Measurements from ENCODE around the gene PBRM1. TPM values are rescaled to one million over a fixed set of nuclear protein-coding genes. Genes with fewer than 3 reads are reported as not detected.
A peak's percentile ranks its signal among the peaks of the same experiment; 100 is the strongest.

The PBRM1 gene
- total and polyA plus RNA-seq, 2 of the 13 experiments (the other 11 are each of a cell fraction or from before 2014, with no cell fraction given), result 10.9 to 33.2 TPM

DNA sequence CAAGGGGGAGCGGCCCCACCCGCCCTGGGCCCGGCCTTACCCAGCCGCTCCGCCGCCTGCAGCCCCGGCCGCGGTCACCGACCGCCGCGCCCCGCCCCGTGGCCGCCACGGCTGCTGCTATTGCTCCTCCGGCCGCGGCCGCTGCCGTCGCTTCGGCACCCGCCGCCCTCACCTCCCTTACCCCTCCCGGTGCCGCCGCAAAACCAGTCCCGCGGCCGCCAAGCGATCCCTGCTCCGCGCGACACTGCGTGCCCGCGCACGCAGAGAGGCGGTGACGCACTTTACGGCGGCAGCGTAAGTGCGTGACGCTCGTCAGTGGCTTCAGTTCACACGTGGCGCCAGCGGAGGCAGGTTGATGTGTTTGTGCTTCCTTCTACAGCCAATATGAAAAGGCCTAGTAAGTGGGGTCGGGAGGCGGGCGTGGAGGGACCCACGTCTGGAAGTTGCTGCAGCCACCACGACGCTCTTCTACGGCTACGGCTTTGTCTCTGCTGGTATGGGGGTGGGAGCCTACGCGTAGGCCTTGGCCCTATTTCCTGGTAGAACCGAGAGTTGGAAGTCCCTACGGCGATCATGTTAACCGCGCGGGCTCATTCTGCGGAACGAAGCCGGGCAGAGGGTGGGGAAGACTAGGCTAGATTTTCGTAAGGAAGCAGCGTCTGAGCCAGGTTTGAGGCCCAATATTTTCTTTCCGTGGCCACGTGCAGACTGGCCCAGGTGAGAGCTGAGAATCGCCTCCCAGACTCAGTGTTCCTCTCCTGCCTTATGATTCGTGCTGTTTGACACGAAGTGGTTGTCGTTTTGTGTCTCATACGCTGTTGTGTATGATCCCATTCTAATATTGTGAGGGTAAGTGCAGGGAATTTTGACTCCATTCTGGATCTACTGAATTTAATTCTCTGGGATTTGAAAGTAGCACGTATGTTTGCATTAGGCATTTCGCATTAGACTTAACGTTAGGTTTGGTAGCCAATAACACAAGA, at the start of gene PBRM1, which contains the start of gene GNL3 (continued):
- TF ChIP-seq, protein P1, sequence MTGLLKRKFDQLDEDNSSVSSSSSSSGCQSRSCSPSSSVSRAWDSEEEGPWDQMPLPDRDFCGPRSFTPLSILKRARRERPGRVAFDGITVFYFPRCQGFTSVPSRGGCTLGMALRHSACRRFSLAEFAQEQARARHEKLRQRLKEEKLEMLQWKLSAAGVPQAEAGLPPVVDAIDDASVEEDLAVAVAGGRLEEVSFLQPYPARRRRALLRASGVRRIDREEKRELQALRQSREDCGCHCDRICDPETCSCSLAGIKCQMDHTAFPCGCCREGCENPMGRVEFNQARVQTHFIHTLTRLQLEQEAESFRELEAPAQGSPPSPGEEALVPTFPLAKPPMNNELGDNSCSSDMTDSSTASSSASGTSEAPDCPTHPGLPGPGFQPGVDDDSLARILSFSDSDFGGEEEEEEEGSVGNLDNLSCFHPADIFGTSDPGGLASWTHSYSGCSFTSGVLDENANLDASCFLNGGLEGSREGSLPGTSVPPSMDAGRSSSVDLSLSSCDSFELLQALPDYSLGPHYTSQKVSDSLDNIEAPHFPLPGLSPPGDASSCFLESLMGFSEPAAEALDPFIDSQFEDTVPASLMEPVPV (CRISPR knock-in tag; IDR thresholded peaks at IDR 0.05), result peak; percentile 95; the same call in 1 of the 2 replicates
- TF ChIP-seq, protein P2, sequence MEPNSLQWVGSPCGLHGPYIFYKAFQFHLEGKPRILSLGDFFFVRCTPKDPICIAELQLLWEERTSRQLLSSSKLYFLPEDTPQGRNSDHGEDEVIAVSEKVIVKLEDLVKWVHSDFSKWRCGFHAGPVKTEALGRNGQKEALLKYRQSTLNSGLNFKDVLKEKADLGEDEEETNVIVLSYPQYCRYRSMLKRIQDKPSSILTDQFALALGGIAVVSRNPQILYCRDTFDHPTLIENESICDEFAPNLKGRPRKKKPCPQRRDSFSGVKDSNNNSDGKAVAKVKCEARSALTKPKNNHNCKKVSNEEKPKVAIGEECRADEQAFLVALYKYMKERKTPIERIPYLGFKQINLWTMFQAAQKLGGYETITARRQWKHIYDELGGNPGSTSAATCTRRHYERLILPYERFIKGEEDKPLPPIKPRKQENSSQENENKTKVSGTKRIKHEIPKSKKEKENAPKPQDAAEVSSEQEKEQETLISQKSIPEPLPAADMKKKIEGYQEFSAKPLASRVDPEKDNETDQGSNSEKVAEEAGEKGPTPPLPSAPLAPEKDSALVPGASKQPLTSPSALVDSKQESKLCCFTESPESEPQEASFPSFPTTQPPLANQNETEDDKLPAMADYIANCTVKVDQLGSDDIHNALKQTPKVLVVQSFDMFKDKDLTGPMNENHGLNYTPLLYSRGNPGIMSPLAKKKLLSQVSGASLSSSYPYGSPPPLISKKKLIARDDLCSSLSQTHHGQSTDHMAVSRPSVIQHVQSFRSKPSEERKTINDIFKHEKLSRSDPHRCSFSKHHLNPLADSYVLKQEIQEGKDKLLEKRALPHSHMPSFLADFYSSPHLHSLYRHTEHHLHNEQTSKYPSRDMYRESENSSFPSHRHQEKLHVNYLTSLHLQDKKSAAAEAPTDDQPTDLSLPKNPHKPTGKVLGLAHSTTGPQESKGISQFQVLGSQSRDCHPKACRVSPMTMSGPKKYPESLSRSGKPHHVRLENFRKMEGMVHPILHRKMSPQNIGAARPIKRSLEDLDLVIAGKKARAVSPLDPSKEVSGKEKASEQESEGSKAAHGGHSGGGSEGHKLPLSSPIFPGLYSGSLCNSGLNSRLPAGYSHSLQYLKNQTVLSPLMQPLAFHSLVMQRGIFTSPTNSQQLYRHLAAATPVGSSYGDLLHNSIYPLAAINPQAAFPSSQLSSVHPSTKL (CRISPR knock-in tag; IDR thresholded peaks at IDR 0.05), result peak; percentile 77; the same call in 1 of the 2 replicates
- TF ChIP-seq ZNF564 (CRISPR knock-in tag; IDR thresholded peaks at IDR 0.05) (no peak), MED13 (CRISPR knock-in tag; IDR thresholded peaks at IDR 0.05) (peak; percentile 67), MED8 (CRISPR knock-in tag; IDR thresholded peaks at IDR 0.05; ENCODE audit: insufficient replicate concordance) (peak; percentile 86), GTF3A (CRISPR knock-in tag; conservative IDR thresholded peaks at IDR 0.05) (no peak), ZBTB3 (CRISPR knock-in tag; IDR thresholded peaks at IDR 0.05; ENCODE audit: borderline replicate concordance, low read depth) (peak; percentile 43; the same call in 1 of the 2 replicates), TGIF2 (CRISPR knock-in tag; IDR thresholded peaks at IDR 0.05) (peak; percentile 94), MAFF (IDR thresholded peaks at IDR 0.05; ENCODE audit: low read depth, low read length) (no peak), ATF7-NPFF (CRISPR knock-in tag; IDR thresholded peaks at IDR 0.05; ENCODE audit: low read depth) (peak; percentile 23; the same call in 1 of the 2 replicates), ZNF607 (CRISPR knock-in tag; IDR thresholded peaks at IDR 0.05; ENCODE audit: borderline replicate concordance) (peak; percentile 65; the same call in 1 of the 2 replicates), ZNF383 (CRISPR knock-in tag; IDR thresholded peaks at IDR 0.05; ENCODE audit: borderline replicate concordance) (no peak), TP53 (CRISPR knock-in tag; conservative IDR thresholded peaks at IDR 0.05) (peak; percentile 57; the same call in 1 of the 2 replicates), REPIN1 (CRISPR knock-in tag; IDR thresholded peaks at IDR 0.05; ENCODE audit: borderline replicate concordance, low read depth) (peak; percentile 95)
- TF ChIP-seq, protein P3, sequence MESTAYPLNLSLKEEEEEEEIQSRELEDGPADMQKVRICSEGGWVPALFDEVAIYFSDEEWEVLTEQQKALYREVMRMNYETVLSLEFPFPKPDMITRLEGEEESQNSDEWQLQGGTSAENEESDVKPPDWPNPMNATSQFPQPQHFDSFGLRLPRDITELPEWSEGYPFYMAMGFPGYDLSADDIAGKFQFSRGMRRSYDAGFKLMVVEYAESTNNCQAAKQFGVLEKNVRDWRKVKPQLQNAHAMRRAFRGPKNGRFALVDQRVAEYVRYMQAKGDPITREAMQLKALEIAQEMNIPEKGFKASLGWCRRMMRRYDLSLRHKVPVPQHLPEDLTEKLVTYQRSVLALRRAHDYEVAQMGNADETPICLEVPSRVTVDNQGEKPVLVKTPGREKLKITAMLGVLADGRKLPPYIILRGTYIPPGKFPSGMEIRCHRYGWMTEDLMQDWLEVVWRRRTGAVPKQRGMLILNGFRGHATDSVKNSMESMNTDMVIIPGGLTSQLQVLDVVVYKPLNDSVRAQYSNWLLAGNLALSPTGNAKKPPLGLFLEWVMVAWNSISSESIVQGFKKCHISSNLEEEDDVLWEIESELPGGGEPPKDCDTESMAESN (CRISPR knock-in tag; conservative IDR thresholded peaks at IDR 0.05), result peak; percentile 53; the same call in 1 of the 2 replicates
